CD1c-positive myeloid dendritic cell (primary cell): ENCODE measurements around the gene PCK1.
A peak's percentile ranks its signal among the peaks of the same experiment; 100 is the strongest.
"Not testable (repeated sequence)": the region's sequence is repeated elsewhere in the genome, so short reads cannot be mapped to it uniquely, and the experiment has no call there.

ENCODE experiments used
- DNase-seq: peaks from one replicate; pipeline ENCODE4 v3.0.0-alpha.2; 2016; ENCODE audit errors: extremely low spot score

The PCK1 gene

DNA sequence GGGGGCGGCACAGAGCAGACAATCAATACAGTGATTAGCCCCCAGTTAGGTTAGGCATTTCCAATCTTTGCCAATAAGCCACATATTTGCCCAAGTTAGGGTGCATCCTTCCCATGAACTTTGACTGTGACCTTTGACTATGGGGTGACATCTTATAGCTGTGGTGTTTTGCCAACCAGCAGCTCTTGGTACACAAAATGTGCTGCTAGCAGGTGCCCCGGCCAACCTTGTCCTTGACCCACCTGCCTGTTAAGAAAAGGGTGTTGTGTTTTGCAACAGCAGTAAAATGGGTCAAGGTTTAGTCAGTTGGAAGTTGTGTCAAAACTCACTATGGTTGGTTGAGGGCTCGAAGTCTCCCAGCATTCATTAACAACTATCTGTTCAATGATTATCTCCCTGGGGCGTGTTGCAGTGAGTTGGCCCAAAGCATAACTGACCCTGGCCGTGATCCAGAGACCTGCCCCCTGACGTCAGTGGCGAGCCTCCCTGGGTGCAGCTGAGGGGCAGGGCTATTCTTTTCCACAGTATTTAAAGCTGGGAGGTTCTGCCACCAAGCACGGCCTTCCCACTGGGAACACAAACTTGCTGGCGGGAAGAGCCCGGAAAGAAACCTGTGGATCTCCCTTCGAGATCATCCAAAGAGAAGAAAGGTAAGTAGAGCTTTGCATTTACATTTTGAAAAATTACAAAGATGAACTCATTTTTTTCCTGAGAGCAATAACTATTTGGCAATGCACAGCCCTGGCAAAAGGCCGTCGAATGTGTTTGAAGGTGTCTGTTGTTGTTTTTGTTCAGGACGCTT lies at the start of gene PCK1:
Gene PCK1 (plus strand): TSS at position 557 of the 802 bp plus-strand sequence. CDS start 302 bp downstream, outside the sequence.
- no peak for DNase-seq

DNA sequence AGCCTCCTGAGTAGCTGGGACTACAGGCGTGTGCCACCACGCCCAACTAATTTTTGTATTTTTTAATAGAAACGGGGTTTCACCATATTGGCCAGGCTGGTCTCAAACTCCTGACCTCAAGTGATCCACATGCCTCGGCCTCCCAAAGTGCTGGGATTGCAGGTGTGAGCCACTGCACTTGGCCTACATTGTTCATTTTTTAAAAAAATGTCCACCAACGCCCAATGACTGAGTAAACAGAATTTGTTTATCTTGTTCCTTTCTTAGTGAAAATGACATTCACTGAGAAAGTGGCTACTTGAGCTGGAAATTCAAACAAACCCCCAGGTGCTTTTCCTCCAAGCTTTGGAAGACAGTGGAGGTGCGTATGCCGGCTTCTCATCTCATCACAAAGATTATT lies 49.2 kb upstream of the PCK1 start:
- not testable (repeated sequence) for DNase-seq

DNA sequence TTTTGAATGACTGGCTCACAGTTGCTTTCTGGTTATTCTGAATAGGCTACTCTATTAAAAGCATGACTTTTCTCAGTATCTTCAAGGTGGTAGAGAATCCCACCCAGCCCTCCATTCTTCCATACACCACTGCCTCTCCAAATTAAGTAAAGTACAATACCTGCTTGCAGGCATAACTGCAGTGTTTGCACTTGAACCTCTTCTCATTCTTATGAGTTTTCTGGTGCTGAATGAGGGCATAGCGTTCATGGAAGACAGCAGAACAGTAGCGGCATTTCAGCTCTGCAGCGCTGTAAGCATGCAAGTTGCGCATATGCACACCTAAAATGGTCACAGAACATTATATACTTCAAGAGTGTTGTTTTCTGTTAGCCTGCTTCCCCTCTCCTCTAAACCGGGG lies 48.5 kb upstream of the PCK1 start:
- no peak for DNase-seq

DNA sequence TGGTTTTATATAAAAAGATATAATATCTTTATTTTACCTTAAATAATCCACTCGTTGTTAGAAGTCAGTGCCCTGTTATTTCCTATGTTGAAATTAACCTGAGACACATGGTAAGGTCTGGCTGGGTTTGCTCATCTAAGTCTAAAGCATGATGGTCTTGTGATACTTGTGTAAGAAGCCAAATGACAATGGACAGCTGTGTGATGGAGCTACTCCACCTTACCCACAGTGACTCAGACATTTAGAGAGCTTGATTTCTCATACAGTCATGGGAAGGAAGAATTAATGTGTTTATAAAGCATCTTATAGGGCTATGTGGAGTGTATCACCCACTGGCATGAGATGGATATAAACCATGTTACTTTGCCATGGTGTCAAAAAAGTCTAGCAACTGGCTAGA lies 47.7 kb upstream of the PCK1 start:
- no peak for DNase-seq

DNA sequence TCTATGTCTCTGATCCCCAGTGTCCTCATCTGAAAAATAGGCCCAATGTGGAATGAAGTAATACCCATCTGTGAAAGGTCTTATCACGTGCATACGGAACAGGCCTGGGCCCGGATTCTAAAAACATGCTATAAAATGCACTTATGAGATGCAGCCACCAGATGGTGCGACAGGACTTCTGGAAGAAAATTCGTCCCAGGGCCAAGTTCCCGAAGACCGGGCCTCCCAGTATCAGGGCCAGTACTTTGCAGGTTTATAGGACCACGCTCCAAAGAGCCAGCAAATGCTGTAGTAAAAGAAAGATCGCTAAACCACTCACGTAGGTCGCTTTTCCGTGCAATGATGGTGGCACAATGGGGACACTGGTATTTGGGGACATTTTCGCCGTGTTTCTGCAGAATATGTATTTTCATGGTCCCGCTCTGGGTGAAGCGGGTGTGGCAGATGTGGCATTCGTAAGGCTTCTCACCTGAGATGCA lies 46.6 kb upstream of the PCK1 start:
- peak; percentile 74 for DNase-seq

DNA sequence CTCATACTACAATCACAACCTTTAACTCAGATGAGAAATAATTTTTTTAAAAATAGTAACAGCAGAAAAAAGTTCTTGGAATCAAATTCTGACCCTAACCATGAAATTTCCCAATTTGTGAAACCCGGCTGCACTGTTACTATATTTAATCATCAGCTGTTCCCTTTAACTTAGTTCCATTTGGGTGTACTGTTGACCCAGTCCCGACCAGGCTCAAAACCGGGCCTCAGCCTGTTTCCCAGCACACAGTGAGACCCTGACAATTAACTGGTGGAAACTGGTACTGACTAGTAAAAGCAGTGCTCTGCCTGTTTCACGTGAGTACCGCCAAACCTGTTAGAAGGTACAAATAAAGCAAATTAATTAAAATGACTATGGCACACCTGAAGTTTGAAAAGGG lies 43.0 kb upstream of the PCK1 start:
- no peak for DNase-seq

DNA sequence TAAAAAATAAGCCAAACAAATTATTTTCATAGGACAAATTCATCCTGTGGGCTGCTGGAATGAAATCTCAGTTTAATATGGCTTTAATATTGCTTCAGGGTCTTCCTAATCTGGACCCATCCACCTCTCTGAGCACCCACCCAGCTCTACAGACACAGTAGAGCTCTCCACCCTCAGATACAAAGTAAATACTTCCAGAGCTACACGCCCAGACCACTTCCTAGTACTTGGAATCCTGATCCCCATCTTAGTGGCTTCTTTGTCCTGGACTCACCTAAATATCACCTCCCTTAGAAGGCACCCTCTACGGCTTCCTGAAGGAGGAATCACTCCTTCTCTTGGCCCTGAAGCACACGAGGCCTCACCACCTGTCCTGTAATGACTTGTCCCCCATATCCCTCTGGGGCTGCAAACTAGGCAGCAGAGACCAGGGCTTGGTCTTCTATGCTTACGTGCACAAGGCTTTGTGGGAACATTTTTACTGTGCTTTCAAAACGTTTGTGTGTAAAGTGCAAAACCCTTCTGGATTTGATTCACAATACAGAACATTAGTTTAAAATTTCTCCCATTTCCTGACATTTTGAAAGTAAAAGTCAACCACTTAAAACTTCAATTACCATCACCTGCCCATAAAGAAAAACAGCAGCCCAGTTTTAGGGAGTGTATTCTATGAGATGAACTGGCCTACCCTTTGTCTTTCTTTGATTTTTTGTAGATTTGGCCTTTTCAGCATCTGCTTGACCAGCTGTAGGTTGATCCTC lies 38.4 kb upstream of the PCK1 start:
- DNase-seq = no peak

DNA sequence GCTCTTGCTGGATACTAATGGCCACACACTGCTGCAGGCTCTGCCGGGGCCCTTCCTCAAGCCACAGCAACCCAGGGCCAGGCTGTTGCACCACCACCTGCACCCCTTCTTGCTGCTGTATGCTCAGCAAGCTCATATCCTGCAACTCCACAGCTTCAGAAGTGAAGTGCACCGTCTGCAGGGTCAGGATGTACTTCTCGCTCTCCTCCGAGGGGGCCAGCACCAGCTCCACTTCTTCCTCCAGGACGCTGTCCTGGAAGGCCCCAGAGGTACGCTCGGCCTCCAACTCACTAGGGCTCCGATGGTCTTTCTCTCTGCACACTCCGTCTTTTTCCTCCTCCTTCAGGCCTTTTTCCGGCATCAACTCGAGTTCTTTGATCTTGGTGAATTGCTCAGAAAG lies 37.1 kb upstream of the PCK1 start:
- no peak for DNase-seq

DNA sequence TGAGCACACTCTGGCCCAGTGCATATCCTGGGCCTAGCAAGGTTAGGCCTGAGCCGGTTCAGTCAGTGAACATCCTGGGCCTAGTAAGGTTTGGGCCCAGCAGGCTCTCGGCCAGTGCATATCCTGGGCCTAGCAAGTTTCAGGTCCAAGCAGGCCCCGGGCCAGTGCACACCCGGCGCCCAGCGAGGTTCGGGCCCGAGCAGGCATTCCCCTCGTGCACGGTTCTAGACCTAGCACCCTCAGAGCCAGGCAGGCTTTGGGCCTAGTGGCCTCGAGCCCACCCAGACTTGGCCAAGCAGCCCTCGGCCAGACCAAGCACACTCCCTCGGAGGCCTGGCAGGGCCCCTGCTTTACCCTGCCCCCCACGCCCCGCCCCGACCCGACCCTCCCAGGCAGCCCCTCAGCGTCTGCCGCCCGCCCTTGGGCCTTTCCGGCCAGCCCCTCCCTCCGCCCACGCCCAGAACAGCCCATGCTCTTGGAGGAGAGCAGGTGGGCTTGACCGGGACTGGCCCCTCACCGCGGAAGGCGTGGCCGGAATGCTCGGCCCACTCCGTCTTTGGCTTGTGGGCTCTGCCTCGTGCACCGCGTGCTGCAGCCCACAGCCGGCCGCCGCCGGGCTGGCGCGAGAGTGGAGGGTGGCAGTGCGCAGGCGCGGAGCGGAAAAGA lies 36.3 kb upstream of the PCK1 start, which contains the start of gene CTCFL:
Gene CTCFL (minus strand): TSS at position 630 of the 666 bp plus-strand sequence. CDS start 935 bp downstream, outside the sequence.
- DNase-seq = no peak

DNA sequence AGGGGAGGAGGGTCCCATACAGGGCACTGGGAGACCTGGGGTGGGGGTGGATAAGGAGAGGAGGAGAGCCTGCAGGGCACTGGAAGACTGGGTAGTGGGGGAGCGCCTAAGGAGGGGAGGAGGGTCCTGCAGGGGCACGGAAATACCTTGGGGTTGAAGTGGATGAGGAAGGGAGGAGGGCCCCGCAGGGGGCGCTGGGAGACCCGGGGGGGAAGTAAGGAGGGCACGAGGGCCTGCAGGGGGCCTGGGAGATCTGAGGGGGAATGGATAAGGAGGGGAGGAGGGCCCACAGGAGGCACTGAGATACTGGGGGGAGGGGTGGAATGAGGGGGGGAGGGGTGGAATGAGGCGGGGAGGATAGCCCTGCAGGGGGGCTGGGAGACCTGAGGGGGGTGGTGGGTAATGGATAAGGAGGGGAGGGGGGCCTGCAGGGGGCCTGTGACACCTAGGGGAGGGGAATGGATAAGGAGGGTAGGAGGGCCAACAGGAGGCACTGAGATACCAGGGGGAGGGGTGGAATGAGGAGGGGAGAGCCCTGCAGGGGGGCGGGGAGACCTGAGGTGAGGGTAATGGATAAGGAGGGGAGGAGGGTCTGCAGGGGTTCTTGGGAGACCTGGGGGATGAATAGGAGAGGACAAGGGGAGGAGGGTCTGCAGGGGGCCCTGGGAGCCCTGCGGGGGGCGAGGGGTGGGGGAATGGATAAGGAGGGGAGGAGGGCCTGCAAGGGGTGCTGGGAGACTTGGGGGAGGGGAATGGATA lies 35.4 kb upstream of the PCK1 start:
- no peak for DNase-seq

DNA sequence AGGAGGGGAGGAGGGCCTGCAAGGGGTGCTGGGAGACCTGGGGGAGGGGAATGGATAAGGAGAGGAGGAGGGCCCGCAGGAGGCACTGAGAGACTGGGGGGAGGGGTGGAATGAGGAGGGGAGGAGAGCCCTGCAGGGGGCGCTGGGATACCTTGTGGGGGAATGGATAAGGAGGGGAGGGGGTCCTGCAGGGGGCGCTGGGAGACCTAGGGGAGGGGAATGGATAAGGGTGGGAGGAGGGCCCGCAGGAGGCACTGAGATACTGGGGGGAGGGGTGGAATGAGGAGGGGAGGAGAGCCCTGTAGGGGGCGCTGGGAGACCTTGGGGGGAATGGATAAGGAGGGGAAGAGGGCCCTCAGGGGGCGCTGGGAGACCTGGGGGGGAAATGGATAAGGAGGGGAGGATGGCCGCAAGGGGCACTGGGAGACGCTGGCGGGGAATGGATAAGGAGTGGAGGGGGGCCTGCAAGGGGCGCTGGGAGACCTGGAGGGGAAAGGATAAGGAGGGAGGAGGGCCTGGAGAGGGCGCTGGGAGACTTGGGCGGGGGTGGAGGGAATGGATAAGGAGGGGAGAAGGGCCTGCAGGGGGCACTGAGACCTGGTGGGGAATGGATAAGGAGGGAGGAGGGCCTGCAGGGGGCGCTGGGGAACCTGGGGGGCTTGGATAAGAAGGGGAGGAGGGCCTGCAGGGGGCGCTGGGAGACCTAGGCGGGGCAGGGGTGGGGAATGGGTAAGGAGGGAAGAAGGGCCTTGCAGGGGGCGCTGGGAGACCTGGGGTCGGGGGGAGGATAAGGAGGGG lies 34.6 kb upstream of the PCK1 start:
- DNase-seq = no peak

DNA sequence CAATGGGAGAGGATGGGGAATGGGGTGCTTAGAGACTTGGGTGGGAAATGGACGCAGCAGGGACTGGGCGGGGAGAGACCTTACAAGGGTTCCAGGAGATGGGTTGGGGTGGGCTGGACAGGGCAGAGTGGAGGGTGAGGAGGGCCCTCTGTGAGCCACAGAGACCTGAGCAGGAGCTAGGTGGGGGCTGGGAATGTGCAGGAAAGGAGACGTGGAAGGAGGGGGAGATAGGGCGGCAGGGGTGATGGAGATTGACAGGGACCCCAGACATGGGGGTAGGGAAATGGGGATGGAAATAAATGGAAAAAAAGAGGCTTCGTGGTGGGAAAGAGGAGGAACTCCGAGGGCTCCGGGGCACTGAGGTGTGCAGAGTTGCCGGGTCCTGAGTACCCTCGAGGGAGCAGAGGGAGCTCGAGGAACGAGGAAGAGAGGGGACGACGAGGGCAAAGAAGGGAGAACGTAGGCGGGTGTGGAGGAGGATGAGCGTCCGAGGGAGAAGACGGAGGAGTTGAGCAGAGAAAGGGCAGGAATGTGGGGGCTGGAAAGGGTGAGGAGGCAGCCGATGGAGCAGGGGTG lies 33.9 kb upstream of the PCK1 start:
- no peak for DNase-seq

DNA sequence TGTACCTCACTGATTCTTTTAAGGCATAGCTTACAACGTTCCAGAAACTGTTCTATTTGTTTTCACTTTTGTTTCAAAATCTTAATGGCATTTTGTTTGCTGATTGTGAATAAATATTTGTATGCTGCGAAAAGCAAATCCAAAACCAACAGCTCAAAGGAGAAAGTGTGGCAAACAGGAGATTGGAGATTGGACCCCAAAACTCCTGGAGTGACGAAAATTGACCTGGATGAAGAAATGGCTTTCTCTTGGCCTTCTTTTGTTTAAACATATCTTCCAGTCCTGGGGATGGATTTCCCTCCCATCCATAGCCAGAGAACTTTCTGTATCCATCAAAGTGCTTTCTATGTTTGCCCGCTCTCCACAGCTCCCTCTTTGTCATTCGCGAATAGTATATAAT lies 33.2 kb upstream of the PCK1 start:
- DNase-seq = no peak

DNA sequence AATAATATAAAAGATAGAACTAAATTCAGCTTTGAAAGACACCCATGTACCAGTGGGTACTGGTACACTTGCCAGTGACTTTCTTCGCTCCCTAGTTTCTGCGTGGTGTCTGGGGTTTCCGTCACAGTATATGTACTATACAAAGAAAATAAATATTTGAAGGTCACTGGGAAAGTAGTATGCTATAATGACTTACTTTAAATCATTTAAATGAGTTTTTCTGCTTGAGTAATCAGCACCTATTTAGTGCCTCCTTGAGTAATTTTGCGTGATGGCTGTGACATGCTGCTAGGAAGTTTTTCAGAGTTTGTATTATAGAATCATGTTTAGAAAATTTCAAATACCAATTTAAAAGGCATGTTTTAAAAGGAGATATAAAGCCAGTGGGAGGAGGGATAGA lies 32.8 kb upstream of the PCK1 start:
- no peak for DNase-seq

DNA sequence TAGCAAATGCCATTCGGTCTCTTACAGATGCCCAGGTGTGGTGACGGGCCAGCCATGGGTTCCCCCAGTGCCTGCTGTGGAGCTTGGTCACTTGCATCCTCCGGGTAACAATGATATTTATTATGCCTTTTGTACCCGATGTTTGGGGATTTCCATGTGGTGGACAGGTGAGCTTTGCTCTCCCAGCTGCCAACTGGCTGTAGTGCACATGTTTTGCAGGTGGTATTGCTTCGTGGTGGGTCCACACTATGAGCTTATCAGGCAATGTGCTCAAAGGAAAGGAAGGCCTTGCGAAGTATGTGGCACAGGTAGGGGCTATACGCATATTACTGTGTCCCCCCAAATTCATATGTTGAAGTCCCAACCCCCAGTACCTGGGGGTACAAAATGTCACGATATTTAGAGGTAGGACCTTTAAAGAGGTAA lies 31.7 kb upstream of the PCK1 start:
- no peak for DNase-seq

DNA sequence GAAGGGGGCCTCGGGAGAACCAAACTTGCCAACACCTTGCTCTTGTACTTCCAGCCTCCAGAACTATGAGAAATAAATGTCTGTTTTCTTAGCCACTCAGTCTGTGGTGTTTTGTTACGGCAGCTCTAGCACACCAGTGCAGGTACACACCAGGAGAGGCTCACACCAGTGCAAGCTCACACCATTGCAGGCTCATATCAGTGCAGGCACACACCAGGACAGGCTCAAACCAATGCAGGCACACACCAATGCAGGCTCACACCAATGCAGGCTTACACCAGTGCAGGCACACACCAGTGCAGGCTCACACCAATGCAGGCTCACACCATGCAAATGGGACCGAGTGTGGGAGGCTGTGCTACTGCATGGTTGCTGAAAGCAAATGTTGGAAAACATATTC lies 31.1 kb upstream of the PCK1 start:
- no peak for DNase-seq

DNA sequence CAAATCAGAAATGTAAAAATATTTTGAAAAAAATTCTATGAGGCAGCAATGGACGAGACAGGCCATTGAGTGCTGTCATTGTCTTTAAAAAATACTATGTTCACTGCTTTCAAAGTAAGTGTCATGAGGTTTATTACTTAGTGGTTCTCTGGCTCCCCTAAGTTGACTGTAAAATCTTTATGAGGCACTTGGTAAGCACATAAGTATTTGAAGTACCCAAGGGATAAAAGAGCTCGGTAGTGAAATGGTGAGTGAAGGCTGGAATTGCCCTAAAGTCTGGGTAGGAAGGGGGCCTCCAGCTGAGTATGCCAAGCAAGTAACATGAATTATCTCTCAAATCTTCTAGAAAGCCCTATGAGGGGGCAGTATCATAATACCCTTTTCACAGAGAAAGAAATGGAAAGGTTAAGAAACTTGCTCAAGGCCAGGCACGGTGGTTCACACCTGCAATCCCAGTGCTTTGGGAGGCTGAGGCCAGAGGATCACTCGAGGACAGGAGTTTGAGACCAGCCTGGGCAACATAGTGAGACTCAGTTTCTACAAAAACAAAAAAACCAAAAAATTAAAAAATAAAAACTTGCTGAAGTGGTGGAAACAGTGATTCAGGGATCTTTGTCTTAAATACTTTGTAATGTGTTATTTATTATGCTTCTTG lies 30.5 kb upstream of the PCK1 start:
- no peak for DNase-seq

DNA sequence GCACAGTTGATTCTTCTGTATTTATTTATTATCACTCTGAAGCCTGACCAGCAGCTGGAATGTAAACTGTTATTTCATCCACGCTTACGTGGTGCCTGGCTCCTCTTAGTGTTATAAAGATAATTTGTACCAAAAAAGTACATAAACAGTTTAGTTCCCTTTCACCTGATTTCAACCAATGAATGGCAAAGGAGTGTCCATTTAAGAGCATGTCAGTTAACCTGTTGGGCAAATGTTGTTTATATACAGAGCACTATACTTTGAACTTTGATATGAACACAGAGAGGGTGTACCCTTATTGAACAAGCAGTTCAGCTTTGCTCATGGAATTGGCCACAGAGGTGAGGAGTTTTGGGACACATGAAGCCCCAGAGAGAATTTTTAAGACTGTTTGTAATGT lies 28.8 kb upstream of the PCK1 start:
- DNase-seq = no peak

DNA sequence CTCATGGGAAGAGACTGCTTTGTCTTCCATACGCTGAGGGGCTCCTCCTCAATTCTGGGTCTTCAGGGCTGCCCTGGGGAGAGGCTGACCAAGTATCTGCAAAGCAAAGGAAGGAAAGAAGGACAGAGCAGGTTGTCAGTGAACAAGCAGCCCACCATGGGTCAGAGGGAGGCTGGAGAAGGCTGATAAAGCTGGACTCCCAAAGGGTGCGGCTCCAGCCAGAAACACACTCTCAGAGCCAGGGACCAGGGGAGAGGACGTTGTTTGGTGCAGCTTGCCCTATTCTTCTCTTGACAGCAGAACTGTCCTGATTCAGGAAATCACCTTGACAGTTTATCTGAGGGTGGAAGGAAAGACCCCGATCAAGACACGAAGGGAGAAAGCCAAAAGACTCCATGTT lies 25.6 kb upstream of the PCK1 start:
- DNase-seq = no peak

DNA sequence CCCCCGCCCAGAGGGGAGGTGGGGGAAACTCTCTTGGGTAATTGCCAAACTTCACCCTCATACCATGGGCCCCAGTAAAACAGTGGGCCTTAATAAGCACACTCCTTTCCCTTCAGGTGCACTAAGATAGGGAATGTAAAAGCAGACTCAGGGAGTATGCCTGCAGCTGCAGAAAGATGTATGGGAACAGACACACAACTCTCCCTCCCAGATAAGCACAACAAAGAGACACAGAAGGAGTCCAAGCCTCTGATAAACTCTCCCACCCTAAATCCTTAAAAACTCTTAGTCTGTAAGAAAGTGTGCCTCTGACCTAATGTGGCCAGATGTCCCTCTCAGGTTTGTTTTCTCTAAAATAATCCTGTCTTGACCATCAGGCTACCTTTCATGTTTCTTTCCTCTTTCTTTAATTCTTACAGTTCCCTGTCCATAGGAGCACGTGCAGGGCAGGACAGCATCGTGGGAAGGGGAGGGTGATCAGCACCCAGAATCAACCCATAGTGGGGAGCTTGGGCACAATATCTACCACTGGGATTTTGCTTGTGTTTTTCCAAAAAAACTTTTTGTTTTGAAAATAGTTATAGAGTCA lies 24.7 kb upstream of the PCK1 start:
- no peak for DNase-seq
